NCI-H82 (cell line): ENCODE results near the gene EDNRA.
A peak's percentile ranks its signal among the peaks of the same experiment; 100 is the strongest.

Experiments used
- DNase-seq: peaks from one replicate; lab custom pipeline; 2025; lab: John Stamatoyannopoulos, UW

Gene EDNRA

DNA sequence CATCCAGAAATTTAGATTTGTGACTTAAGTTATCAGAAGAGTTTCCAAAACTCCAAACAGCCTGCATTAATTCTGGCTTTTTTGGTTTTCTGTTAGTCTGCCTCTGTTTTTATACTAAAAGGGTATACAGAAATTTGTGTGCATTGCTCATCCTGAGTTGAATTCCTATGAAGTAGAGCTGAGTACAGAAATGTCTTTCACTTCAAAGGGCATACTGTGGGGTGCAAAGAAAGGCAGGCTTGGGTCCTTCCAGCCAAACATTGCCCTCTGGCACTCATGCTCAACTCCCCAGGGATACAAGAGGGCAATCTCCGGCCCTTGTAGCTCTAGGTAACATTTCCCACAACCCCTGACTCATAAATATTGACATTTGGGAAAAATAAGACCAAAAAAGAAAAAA is 108.7 kb downstream of the EDNRA start:
- no peak for DNase-seq

DNA sequence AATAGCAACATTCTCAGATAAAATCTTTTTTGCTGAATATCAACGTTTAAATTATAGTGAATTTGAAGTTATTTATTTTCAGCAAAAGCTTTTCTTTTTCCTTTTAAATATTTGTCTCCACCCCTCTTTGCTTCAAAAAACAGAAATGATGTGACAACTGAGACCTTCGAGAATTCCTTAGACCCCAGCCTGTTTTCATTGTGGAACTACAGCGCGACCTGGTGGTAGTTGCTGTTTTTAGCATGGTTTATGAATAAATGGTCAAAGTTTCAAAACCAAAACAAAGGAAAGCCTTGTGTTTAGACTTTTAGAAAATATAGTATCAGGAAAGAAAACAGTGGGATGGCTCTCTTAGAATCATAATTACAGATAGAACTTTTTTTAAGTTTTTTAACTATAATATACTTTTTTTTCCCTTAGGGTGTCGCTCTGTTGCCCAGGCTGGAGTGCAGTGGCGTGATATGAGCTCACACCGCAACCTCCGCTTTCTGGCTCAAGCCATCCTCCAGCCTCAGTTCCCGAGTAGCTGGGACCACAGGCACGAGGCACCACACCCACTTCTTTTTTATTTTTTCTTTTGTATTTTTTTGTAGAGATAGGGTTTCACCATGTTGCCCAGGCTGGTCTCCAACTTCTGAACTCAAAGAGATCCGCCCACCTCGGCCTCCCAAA is 109.5 kb downstream of the EDNRA start:
- DNase-seq: peak; percentile 63

DNA sequence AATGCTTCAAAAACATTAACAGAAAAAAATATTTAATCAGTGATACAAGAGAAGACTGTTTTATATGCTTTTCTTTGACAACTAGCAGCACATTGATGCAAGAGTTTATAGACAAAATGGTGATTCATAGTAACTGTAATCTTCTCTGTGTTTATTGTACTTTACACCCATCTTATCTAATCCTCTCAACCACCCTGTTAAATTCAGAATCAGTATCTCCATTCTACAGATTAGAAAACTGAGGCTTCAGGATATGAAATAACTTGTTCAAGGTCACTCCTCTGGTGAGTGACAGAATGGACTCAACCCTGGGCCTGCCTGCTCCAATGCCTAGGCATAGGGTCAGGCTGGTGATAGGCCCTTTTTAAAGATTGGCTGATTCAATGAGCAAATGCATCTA is 110.2 kb downstream of the EDNRA start:
- no peak for DNase-seq

DNA sequence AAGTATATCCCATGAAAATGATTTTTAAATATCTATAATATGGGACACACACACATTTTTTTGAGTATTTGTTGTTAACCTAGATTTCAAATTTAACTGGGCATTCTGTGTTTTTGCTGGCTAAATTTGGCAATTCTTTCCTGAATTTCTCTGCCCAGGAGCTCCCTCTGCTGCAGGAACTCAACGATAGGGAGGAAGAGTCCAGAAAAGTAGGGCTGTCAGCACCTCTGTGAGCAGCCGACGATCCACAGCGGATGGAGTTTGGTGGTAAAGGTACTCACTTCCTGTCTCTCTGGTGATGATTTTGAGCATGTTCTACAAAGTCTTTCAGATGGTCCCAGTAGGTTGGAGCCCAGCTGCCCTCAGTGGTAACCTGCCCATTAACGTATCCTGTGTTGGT is 113.2 kb downstream of the EDNRA start:
- no peak for DNase-seq
